ENCODE measurements around the gene KIF11. TPM values are rescaled to one million over a fixed set of nuclear protein-coding genes. Genes with fewer than 3 reads are reported as not detected.

Gene KIF11
- total and polyA plus RNA-seq, 2 of the 13 experiments (the other 11 are each of a cell fraction or from before 2014, with no cell fraction given), result 8.7 to 38.4 TPM

- TF ChIP-seq, protein P1, sequence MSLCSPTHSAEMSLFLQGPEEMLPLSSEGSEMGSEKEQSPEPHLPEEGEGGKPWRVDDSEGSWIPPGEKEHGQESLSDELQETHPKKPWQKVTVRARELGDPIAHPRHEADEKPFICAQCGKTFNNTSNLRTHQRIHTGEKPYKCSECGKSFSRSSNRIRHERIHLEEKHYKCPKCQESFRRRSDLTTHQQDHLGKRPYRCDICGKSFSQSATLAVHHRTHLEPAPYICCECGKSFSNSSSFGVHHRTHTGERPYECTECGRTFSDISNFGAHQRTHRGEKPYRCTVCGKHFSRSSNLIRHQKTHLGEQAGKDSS (CRISPR knock-in tag; IDR thresholded peaks at IDR 0.05; ENCODE audit: borderline replicate concordance, low read depth), result 0 out of 2 replicates have a peak, but pooled peaks have one; percentile 23
- TF ChIP-seq HNF1B (CRISPR knock-in tag; IDR thresholded peaks at IDR 0.05), result no peak
- no peak for TF ChIP-seq SALL2 (CRISPR knock-in tag; IDR thresholded peaks at IDR 0.05)
- TF ChIP-seq ZXDC (CRISPR knock-in tag; IDR thresholded peaks at IDR 0.05), result no peak
- TF ChIP-seq ZSCAN21 (CRISPR knock-in tag; IDR thresholded peaks at IDR 0.05; ENCODE audit: borderline replicate concordance), result peak; percentile 49; the same call in 1 of the 2 replicates
- TF ChIP-seq IKZF4 (CRISPR knock-in tag; IDR thresholded peaks at IDR 0.05; ENCODE audit: borderline replicate concordance, low read depth, not compliant biosample characterization), result no peak
- no peak for TF ChIP-seq ZNF646 (CRISPR knock-in tag; IDR thresholded peaks at IDR 0.05)
- no peak for TF ChIP-seq SNAPC5 (CRISPR knock-in tag; IDR thresholded peaks at IDR 0.05; ENCODE audit: borderline replicate concordance)
- TF ChIP-seq PHF8 (CRISPR knock-in tag; IDR thresholded peaks at IDR 0.05), result peak; percentile 87
- no peak for TF ChIP-seq ZNF557 (CRISPR knock-in tag; IDR thresholded peaks at IDR 0.05)
- no peak for TF ChIP-seq BHLHE40 (IDR thresholded peaks at IDR 0.05; ENCODE audit: low read length)
- TF ChIP-seq RFX5 (IDR thresholded peaks at IDR 0.05; ENCODE audit: low read depth, low read length), result no peak
- peak; percentile 86; the same call in 1 of the 2 replicates for TF ChIP-seq PRMT3 (CRISPR knock-in tag; IDR thresholded peaks at IDR 0.05; ENCODE audit: borderline replicate concordance, low read depth)
- TF ChIP-seq YEATS2 (CRISPR knock-in tag; IDR thresholded peaks at IDR 0.05; ENCODE audit: borderline replicate concordance), result peak; percentile 69; the same call in 1 of the 2 replicates
- TF ChIP-seq MED13 (CRISPR knock-in tag; IDR thresholded peaks at IDR 0.05), result peak; percentile 38; the same call in 1 of the 2 replicates
- TF ChIP-seq ZNF460 (CRISPR knock-in tag; IDR thresholded peaks at IDR 0.05; ENCODE audit: borderline replicate concordance), result no peak
Observed at GRCh38 chr10:92592761-92593618, at the start of gene KIF11 (continued).

Data from HepG2 (cell line).